GM19025 (cell line): Measurements from ENCODE around the gene ZBP1.

Experiments used
- ATAC-seq: cut with Tn5 transposase; IDR thresholded peaks from one replicate; pipeline ENCODE4 v1.9.1; 2021; ENCODE audit warnings: mild to moderate bottlenecking, low read depth, moderate library complexity; ENCODE audit not compliant: unreplicated experiment

The ZBP1 gene

GRCh38 chr20:57589123-57589727 is 31.0 kb downstream of the ZBP1 start:
- no peak for ATAC-seq

- ATAC-seq: no peak
Observed at GRCh38 chr20:57588596-57588995, 31.6 kb downstream of the ZBP1 start.

GRCh38 chr20:57587989-57588377 is 32.2 kb downstream of the ZBP1 start:
- no peak for ATAC-seq

- no peak for ATAC-seq
Observed at GRCh38 chr20:57587278-57587988, 32.8 kb downstream of the ZBP1 start.

GRCh38 chr20:57586943-57587277 is 33.3 kb downstream of the ZBP1 start:
- ATAC-seq: no peak

GRCh38 chr20:57586370-57586793 is 33.8 kb downstream of the ZBP1 start:
- ATAC-seq: no peak

GRCh38 chr20:57585466-57586213 is 34.6 kb downstream of the ZBP1 start:
- no peak for ATAC-seq

- no peak for ATAC-seq
Observed at GRCh38 chr20:57584768-57585461, 35.3 kb downstream of the ZBP1 start.

- ATAC-seq: no peak
Observed at GRCh38 chr20:57583289-57584257, 36.7 kb downstream of the ZBP1 start.

GRCh38 chr20:57582432-57583288 is 37.6 kb downstream of the ZBP1 start:
- no peak for ATAC-seq

GRCh38 chr20:57582029-57582378 is 38.2 kb downstream of the ZBP1 start:
- no peak for ATAC-seq

GRCh38 chr20:57581202-57582028 is 38.8 kb downstream of the ZBP1 start:
- no peak for ATAC-seq

- no peak for ATAC-seq
Observed at GRCh38 chr20:57580478-57581201, 39.6 kb downstream of the ZBP1 start.

- ATAC-seq: no peak
Observed at GRCh38 chr20:57579898-57580447, 40.3 kb downstream of the ZBP1 start.

GRCh38 chr20:57579331-57579897 is 40.8 kb downstream of the ZBP1 start:
- ATAC-seq: no peak

- no peak for ATAC-seq
Observed at GRCh38 chr20:57578476-57579165, 41.6 kb downstream of the ZBP1 start.
